Measurements from ENCODE around the gene THYN1. TPM values are rescaled to one million over a fixed set of nuclear protein-coding genes. Genes with fewer than 3 reads are reported as not detected.

THYN1 gene
- total RNA-seq, 1 donor from 2014 or later, result 27.7 TPM

DNA sequence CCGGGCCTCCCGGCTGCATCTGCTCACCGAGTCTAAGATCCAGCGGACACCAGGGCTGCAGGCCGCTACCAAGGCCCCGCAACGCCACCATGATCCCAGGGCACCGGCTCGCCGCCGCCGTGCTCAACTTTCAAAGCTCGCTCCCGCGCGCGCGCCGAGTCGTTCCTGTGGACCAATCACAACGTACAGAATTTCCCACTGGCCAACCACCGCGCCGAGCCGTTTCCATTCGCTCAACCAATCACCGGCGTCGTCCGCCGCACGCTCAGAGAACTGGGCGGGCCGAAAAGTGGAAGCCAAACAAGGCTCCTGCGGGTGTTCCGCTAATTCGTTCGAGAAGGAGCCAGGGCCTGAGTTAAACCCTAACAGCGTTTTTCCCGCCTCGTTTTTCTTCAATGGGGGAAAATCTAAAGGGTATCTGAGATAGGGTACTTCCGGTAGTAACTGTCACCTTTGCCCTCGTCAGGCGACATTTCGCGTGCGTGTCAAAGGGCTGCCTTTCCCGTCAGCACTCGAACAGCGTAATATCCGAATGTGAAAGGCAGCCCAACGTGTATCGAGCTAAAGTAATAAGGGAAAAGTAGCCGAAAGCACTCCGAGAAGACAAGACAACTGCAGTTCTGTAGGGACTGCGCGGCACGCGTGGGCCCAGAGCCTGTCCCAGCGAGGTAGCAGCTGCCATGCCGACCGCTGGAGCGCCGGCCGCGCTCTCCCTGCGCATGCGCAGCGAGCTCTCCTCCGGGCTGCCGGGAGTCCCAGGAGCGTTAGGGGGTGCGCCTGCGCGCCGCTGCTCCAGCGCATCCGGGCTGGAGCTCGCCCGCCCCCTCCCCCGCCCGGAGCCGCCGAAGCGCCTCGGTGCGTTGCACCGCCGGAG, 29.1 kb downstream of the THYN1 start, which contains the start of the genes NCAPD3 and VPS26B:
Gene NCAPD3 (minus strand): TSS at position 132 of the 874 bp plus-strand sequence. CDS start 41 bp downstream, at position 91.
Gene VPS26B (plus strand): TSS at position 836 of the 874 bp plus-strand sequence. CDS start 452 bp downstream, outside the sequence.
- H3K36me3 Mint-ChIP-seq (ENCODE audit: low read depth), result peaks cover 18% of the 10 kb centered on the region
- ChIA-PET POLR2A (interaction anchor here (0.6 to 2.1 kb wide), 12 partner anchors 10 to 186 kb away, joined by 3 to 37 read pairs (median 6); partner anchors contain the start of genes ACAD8, GLB1L2, JAM3 and THYN1), CTCF (interaction anchor here (0.7 to 1.8 kb wide), 4 partner anchors 9 to 38 kb away, joined by 3 to 9 read pairs (median 4); no protein-coding TSS in a partner anchor)
- peak within 1 kb of the TSS; percentile 97 for H3K27ac Mint-ChIP-seq
- ATAC-seq (ENCODE audit: low read depth), result peak; percentile 80
- TF ChIP-seq, protein P1, sequence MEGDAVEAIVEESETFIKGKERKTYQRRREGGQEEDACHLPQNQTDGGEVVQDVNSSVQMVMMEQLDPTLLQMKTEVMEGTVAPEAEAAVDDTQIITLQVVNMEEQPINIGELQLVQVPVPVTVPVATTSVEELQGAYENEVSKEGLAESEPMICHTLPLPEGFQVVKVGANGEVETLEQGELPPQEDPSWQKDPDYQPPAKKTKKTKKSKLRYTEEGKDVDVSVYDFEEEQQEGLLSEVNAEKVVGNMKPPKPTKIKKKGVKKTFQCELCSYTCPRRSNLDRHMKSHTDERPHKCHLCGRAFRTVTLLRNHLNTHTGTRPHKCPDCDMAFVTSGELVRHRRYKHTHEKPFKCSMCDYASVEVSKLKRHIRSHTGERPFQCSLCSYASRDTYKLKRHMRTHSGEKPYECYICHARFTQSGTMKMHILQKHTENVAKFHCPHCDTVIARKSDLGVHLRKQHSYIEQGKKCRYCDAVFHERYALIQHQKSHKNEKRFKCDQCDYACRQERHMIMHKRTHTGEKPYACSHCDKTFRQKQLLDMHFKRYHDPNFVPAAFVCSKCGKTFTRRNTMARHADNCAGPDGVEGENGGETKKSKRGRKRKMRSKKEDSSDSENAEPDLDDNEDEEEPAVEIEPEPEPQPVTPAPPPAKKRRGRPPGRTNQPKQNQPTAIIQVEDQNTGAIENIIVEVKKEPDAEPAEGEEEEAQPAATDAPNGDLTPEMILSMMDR (IDR thresholded peaks at IDR 0.05), result no peak
- H3K27me3 Mint-ChIP-seq, result peaks cover 7% of the 10 kb centered on the region
- peaks cover 45% of the 10 kb centered on the region for H3K4me1 Mint-ChIP-seq
- H3K9me3 Mint-ChIP-seq, result no peaks in the 10 kb centered on the region
- DNase-seq, result peak; percentile 89
- intact Hi-C loops (cut with micrococcal nuclease), result loop anchor here (1.0 kb wide), 3 partner anchors 29 to 155 kb away; partner anchors contain the start of genes ACAD8, GLB1L2, JAM3 and THYN1
- H3K4me3 Mint-ChIP-seq, result peak within 1 kb of the TSS; percentile 93

- Mint-ChIP-seq H3K36me3 (ENCODE audit: low read depth) (peaks cover 28% of the 10 kb centered on the region), H3K9me3 (no peaks in the 10 kb centered on the region), H3K27me3 (peaks cover 7% of the 10 kb centered on the region), H3K4me3 (peak overlapping the region; percentile 93), H3K27ac (peak overlapping the region; percentile 77), H3K4me1 (peaks cover 36% of the 10 kb centered on the region)
- intact Hi-C loops (cut with micrococcal nuclease), result no loop called here
- ATAC-seq (ENCODE audit: low read depth) (no peak), DNase-seq (no peak)
- POLR2A ChIA-PET, result interaction anchor here (0.6 to 2.1 kb wide), 7 partner anchors 16 to 186 kb away, joined by 5 to 37 read pairs (median 6); partner anchors contain the start of genes ACAD8, GLB1L2, JAM3 and THYN1
- CTCF ChIA-PET, result no interaction called here
- TF ChIP-seq, protein P1 (IDR thresholded peaks at IDR 0.05), result no peak
Measured at GRCh38 chr11:134223121-134223520, 30.0 kb downstream of the THYN1 start.

DNA sequence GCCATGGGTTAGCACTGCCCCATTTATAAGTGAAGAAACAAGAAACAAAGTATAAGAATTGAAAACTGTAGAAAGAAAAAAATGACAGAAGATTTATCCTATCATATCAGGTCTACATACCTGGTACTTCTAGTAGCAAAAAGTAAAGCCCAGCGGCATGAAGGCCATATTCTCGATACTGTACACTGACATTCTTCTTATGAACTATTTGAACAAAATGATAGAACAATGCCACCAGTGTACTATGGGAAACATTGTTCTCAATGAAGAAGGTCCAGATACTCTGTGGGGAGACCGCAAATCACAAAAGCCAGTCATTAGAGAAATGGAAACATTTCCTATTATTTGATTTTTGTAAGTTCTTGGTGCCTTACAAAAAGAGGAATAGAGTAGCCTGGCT, 36.3 kb downstream of the THYN1 start:
- no peaks in the 10 kb centered on the region for H3K9me3 Mint-ChIP-seq
- H3K27ac Mint-ChIP-seq, result no peak overlapping the region
- POLR2A ChIA-PET, result no interaction called here
- H3K4me3 Mint-ChIP-seq, result no peak overlapping the region
- ATAC-seq (ENCODE audit: low read depth), result no peak
- intact Hi-C loops (cut with micrococcal nuclease), result no loop called here
- no peaks in the 10 kb centered on the region for H3K4me1 Mint-ChIP-seq
- peaks cover 45% of the 10 kb centered on the region for H3K36me3 Mint-ChIP-seq (ENCODE audit: low read depth)
- CTCF ChIA-PET, result interaction anchor here (1.5 kb wide), 1 partner anchor 28 kb away, joined by 4 read pairs; no protein-coding TSS in a partner anchor
- TF ChIP-seq, protein P1 (IDR thresholded peaks at IDR 0.05), result no peak
- no peak for DNase-seq
- no peaks in the 10 kb centered on the region for H3K27me3 Mint-ChIP-seq

- no peaks in the 10 kb centered on the region for H3K4me1 Mint-ChIP-seq
- no peaks in the 10 kb centered on the region for H3K27me3 Mint-ChIP-seq
- H3K27ac Mint-ChIP-seq, result no peak overlapping the region
- DNase-seq (no peak), ATAC-seq (ENCODE audit: low read depth) (no peak)
- ChIA-PET POLR2A (no interaction called here), CTCF (no interaction called here)
- TF ChIP-seq, protein P1 (IDR thresholded peaks at IDR 0.05), result no peak
- H3K36me3 Mint-ChIP-seq (ENCODE audit: low read depth), result peaks cover 49% of the 10 kb centered on the region
- no peaks in the 10 kb centered on the region for H3K9me3 Mint-ChIP-seq
- intact Hi-C loops (cut with micrococcal nuclease), result no loop called here
- H3K4me3 Mint-ChIP-seq, result no peak overlapping the region
Measured at GRCh38 chr11:134215836-134216235, 37.3 kb downstream of the THYN1 start.
